Measurements from ENCODE around the gene PPP6R3. TPM values are rescaled to one million over a fixed set of nuclear protein-coding genes. Genes with fewer than 3 reads are reported as not detected.

PPP6R3 gene
- total RNA-seq, 1 experiment from 2014 or later: 129 TPM

GRCh38 chr11:68564261-68564660 is 103.7 kb downstream of the PPP6R3 start:
- no peak overlapping the region for H3K4me3 ChIP-seq
- no peak overlapping the region for H2AFZ ChIP-seq
- H3K79me2 ChIP-seq (ENCODE audit: low read depth): no peaks in the 10 kb centered on the region
- intact Hi-C loops (cut with micrococcal nuclease; ENCODE audit: unreplicated experiment): no loop called here
- DNase-seq: no peak
- H3K9me2 ChIP-seq (ENCODE audit: insufficient read depth): no peaks in the 10 kb centered on the region
- H3K36me3 ChIP-seq (ENCODE audit: low read depth): peaks cover 22% of the 10 kb centered on the region
- POLR2A ChIA-PET (ENCODE audit: unreplicated experiment): interaction anchor here (0.7 kb wide), 1 partner anchor 1249 kb away, joined by 4 read pairs; no protein-coding TSS in a partner anchor
- H3K27me3 ChIP-seq (ENCODE audit: insufficient read depth, low read depth): no peaks in the 10 kb centered on the region
- no peaks in the 10 kb centered on the region for H3K4me1 ChIP-seq (replicated peaks; ENCODE audit: insufficient read depth)
- TF ChIP-seq EZH2 (IDR thresholded peaks at IDR 0.05; ENCODE audit: low read depth) (no peak), CTCF (conservative IDR thresholded peaks at IDR 0.05) (no peak)
- H3F3A ChIP-seq (ENCODE audit: insufficient read depth, low read depth): peaks cover 5% of the 10 kb centered on the region; the same call in 1 of the 2 replicates
- CTCF ChIA-PET: no interaction called here
- peaks cover 30% of the 10 kb centered on the region for H4K20me1 ChIP-seq (ENCODE audit: insufficient read depth)
- no TSS peak for BruUV-seq (replicated peaks)
- H3K27ac ChIP-seq: no peak overlapping the region
- H3K4me2 ChIP-seq: no peak overlapping the region
- no peaks in the 10 kb centered on the region for H3K9me3 ChIP-seq (ENCODE audit: insufficient read depth, low read depth)

- Histone ChIP-seq H3K4me3 (no peak overlapping the region), H3K4me2 (no peak overlapping the region), H3K36me3 (ENCODE audit: low read depth) (peaks cover 28% of the 10 kb centered on the region), H3K4me1 (replicated peaks; ENCODE audit: insufficient read depth) (no peaks in the 10 kb centered on the region), H3K79me2 (ENCODE audit: low read depth) (no peaks in the 10 kb centered on the region), H3K9me2 (ENCODE audit: insufficient read depth) (no peaks in the 10 kb centered on the region), H3K9me3 (ENCODE audit: insufficient read depth, low read depth) (no peaks in the 10 kb centered on the region), H2AFZ (no peak overlapping the region), H3K27ac (no peak overlapping the region), H3K27me3 (ENCODE audit: insufficient read depth, low read depth) (no peaks in the 10 kb centered on the region), H4K20me1 (ENCODE audit: insufficient read depth) (peaks cover 28% of the 10 kb centered on the region), H3F3A (ENCODE audit: insufficient read depth, low read depth) (peaks cover 5% of the 10 kb centered on the region; the same call in 1 of the 2 replicates)
- TF ChIP-seq CTCF (conservative IDR thresholded peaks at IDR 0.05) (no peak), EZH2 (IDR thresholded peaks at IDR 0.05; ENCODE audit: low read depth) (no peak)
- POLR2A ChIA-PET (ENCODE audit: unreplicated experiment): no interaction called here
- CTCF ChIA-PET: no interaction called here
- no TSS peak for BruUV-seq (replicated peaks)
- intact Hi-C loops (cut with micrococcal nuclease; ENCODE audit: unreplicated experiment): no loop called here
- no peak for DNase-seq
These were observed 105.2 kb downstream of the PPP6R3 start for GRCh38 chr11:68565768-68566167.

- intact Hi-C loops (cut with micrococcal nuclease; ENCODE audit: unreplicated experiment): no loop called here
- DNase-seq: no peak
- no peaks in the 10 kb centered on the region for H3K79me2 ChIP-seq (ENCODE audit: low read depth)
- ChIA-PET POLR2A (ENCODE audit: unreplicated experiment) (no interaction called here), CTCF (no interaction called here)
- no peaks in the 10 kb centered on the region for H3K9me3 ChIP-seq (ENCODE audit: insufficient read depth, low read depth)
- H4K20me1 ChIP-seq (ENCODE audit: insufficient read depth): peaks cover 20% of the 10 kb centered on the region
- H3K27me3 ChIP-seq (ENCODE audit: insufficient read depth, low read depth): no peaks in the 10 kb centered on the region
- no peak overlapping the region for H2AFZ ChIP-seq
- BruUV-seq (replicated peaks): no TSS peak
- no peak overlapping the region for H3K4me3 ChIP-seq
- no peak overlapping the region for H3K27ac ChIP-seq
- H3K4me2 ChIP-seq: no peak overlapping the region
- TF ChIP-seq CTCF (conservative IDR thresholded peaks at IDR 0.05) (no peak), EZH2 (IDR thresholded peaks at IDR 0.05; ENCODE audit: low read depth) (no peak)
- peaks cover 5% of the 10 kb centered on the region; the same call in 1 of the 2 replicates for H3F3A ChIP-seq (ENCODE audit: insufficient read depth, low read depth)
- no peaks in the 10 kb centered on the region for H3K9me2 ChIP-seq (ENCODE audit: insufficient read depth)
- no peaks in the 10 kb centered on the region for H3K4me1 ChIP-seq (replicated peaks; ENCODE audit: insufficient read depth)
- H3K36me3 ChIP-seq (ENCODE audit: low read depth): peaks cover 30% of the 10 kb centered on the region
These were observed 107.0 kb downstream of the PPP6R3 start for GRCh38 chr11:68567553-68567952.
